ENCODE results near the gene DGCR2.

GRCh38 chr22:19125474-19126308, 3.5 kb upstream of the DGCR2 start:
- TF ChIP-seq POLR2A (IDR thresholded peaks at IDR 0.05): no peak
- no peak for TF ChIP-seq CTCF (IDR thresholded peaks at IDR 0.05)
